ENCODE results near the gene TBL1XR1. TPM values are rescaled to one million over a fixed set of nuclear protein-coding genes. Genes with fewer than 3 reads are reported as not detected.

The TBL1XR1 gene
- total and polyA plus RNA-seq, 2 of the 8 experiments (the other 6 are each of a cell fraction or from before 2014, with no cell fraction given), result 28.1 to 147 TPM

DNA sequence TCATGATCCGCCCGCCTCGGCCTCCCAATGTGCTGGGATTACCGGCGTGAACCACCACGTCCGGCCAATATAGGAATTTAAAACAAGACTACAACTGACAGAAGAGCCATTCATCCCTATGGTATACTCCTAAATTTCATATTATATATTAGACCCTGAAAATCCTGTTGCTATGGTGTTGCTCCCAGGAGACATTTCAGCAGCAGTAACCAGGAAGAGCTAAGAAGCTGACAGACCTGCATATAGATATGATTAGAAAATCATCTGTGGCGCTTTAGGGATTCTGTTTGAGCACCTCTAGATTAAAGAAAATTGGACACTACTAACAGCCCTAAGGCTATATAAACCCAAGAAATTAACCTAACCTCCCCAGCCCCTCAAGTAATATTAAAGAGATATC lies 38.8 kb downstream of the TBL1XR1 start (continued):
- no peak for TF ChIP-seq POLR2AphosphoS5 (IDR thresholded peaks at IDR 0.05; ENCODE audit: low read depth, low read length)
- TF ChIP-seq ATF3 (IDR thresholded peaks at IDR 0.05; ENCODE audit: insufficient read depth, low read depth, low read length), result no peak
- TF ChIP-seq CREB1 (IDR thresholded peaks at IDR 0.05), result no peak
- no peak for TF ChIP-seq POLR2A (IDR thresholded peaks at IDR 0.05; ENCODE audit: control extremely low read depth in 1 of 2, low read depth in 2 of 2, low read length in 2 of 2)
- TF ChIP-seq MAFK (IDR thresholded peaks at IDR 0.05; ENCODE audit: low read depth, low read length), result no peak

Measured in H1 (cell line).